Stimulated activated CD8-positive, alpha-beta memory T cell treated with anti-CD3 and anti-CD28 coated beads, Interleukin-7, amount 100 ng/mL, for 1 hour (primary cell): Measurements from ENCODE around the gene CALR.

ENCODE experiments used
- DNase-seq, 2 donors: peaks; one replicate each; pipeline ENCODE4 v3.0.0-alpha.2; 2020; ENCODE audit warnings: low read depth in 2 of 2

The CALR gene

GRCh38 chr19:12979974-12980373 lies 41.6 kb downstream of the CALR start:
- no peak for DNase-seq

- no peak for DNase-seq
Measured at GRCh38 chr19:12982648-12983047, 44.2 kb downstream of the CALR start.

GRCh38 chr19:12983091-12983490 lies 44.7 kb downstream of the CALR start:
- no peak for DNase-seq

GRCh38 chr19:12983542-12984142 lies 45.2 kb downstream of the CALR start:
- DNase-seq, result peak; percentile 64 to 71

- DNase-seq, result no peak
Measured at GRCh38 chr19:12984143-12984627, 45.8 kb downstream of the CALR start.

- DNase-seq, result no peak
Measured at GRCh38 chr19:12984683-12985048, 46.3 kb downstream of the CALR start.

- peak in 1 of 2 donors; percentile 20 for DNase-seq
Measured at GRCh38 chr19:12985049-12985776, 46.8 kb downstream of the CALR start.

- DNase-seq, result no peak
Measured at GRCh38 chr19:12986726-12987125, 48.3 kb downstream of the CALR start.

- DNase-seq, result no peak
Measured at GRCh38 chr19:12987190-12987589, 48.8 kb downstream of the CALR start.

- no peak for DNase-seq
Measured at GRCh38 chr19:12987781-12988180, 49.4 kb downstream of the CALR start.

GRCh38 chr19:12990431-12990830 lies 52.0 kb downstream of the CALR start:
- DNase-seq, result no peak

GRCh38 chr19:12990853-12991252 lies 52.4 kb downstream of the CALR start:
- DNase-seq, result no peak

GRCh38 chr19:12991296-12991695 lies 52.9 kb downstream of the CALR start:
- no peak for DNase-seq

GRCh38 chr19:12992729-12993128 lies 54.3 kb downstream of the CALR start:
- DNase-seq, result no peak

GRCh38 chr19:12993562-12993961 lies 55.2 kb downstream of the CALR start:
- DNase-seq, result no peak
